H1 (cell line): ENCODE data around the gene B3GALNT1. TPM values are rescaled to one million over a fixed set of nuclear protein-coding genes. Genes with fewer than 3 reads are reported as not detected.

ENCODE experiments used
- ATF2 ChIP-seq: IDR thresholded peaks from 2 replicates; pipeline ENCODE4 v1.6.1; 2012; ENCODE audit warnings: low read length, inconsistent platforms
- BCL11A ChIP-seq, 2 experiments: IDR thresholded peaks; one replicate each; pipeline ENCODE4 v1.6.1; 2011; ENCODE audit warnings: low read depth in 2 of 2, low read length in 2 of 2, mild to moderate bottlenecking in 2 of 2
- CHD1 ChIP-seq: IDR thresholded peaks from 2 replicates; pipeline ENCODE4 v1.6.1; 2012; ENCODE audit warnings: low read depth, low read length, improper control_type of control experiment
- CTCF ChIP-seq, 3 experiments: IDR thresholded peaks; 1 replicate in 2 of 3; 2 replicates in 1 of 3; pipeline versions ENCODE4 v1.5.1 to v1.6.1; 2011; ENCODE audit warnings: low read length in 3 of 3, mild to moderate bottlenecking in 3 of 3, inconsistent platforms in 2 of 3, low read depth in 1 of 3, moderate library complexity in 1 of 3; ENCODE audit not compliant: insufficient read depth in 1 of 3; ENCODE audit errors: control extremely low read depth in 1 of 3
- HDAC2 ChIP-seq, 2 experiments: fragments of 300-600 bp in 1 of 2; sonication (generic) in 1 of 2; IDR thresholded peaks; 2 replicates each; pipeline ENCODE4 v1.6.1; 2011 to 2012; ENCODE audit warnings: low read depth in 2 of 2, low read length in 2 of 2, mild to moderate bottlenecking in 2 of 2, moderate library complexity in 2 of 2, borderline replicate concordance in 1 of 2, inconsistent platforms in 1 of 2
- KDM4A ChIP-seq: IDR thresholded peaks from one replicate; pipeline ENCODE4 v1.7.1; 2012; ENCODE audit warnings: low read depth, mild to moderate bottlenecking, moderate library complexity, low read length, inconsistent platforms; ENCODE audit not compliant: severe bottlenecking
- KDM5A ChIP-seq: fragments of 200-600 bp; IDR thresholded peaks from 2 replicates; pipeline ENCODE4 v1.7.1; 2012; ENCODE audit warnings: mild to moderate bottlenecking, low read length, inconsistent platforms, mixed read lengths
- MAX ChIP-seq: IDR thresholded peaks from 2 replicates; pipeline ENCODE4 v1.6.1; 2012; ENCODE audit warnings: inconsistent platforms
- NRF1 ChIP-seq: IDR thresholded peaks from 2 replicates; pipeline ENCODE4 v1.6.1; 2011; ENCODE audit warnings: mild to moderate bottlenecking, low read depth, low read length, improper control_type of control experiment
- RFX5 ChIP-seq: IDR thresholded peaks from 2 replicates; pipeline ENCODE4 v1.6.1; 2011; ENCODE audit warnings: low read depth, low read length, improper control_type of control experiment, borderline replicate concordance
- RNF2 ChIP-seq: fragments of 200-900, 300-1000 bp; sonication (generic); IDR thresholded peaks from 2 replicates; pipeline ENCODE4 v1.7.1; 2016; ENCODE audit warnings: borderline replicate concordance, low read depth, mild to moderate bottlenecking, antibody characterized with exemption, low read length; ENCODE audit not compliant: poor library complexity, severe bottlenecking; ENCODE audit errors: missing control alignments
- RXRA ChIP-seq: IDR thresholded peaks from 2 replicates; pipeline ENCODE4 v1.6.1; 2011; ENCODE audit warnings: low read depth, mild to moderate bottlenecking, low read length, moderate library complexity; ENCODE audit not compliant: insufficient read depth
- SIN3A ChIP-seq, 2 experiments: IDR thresholded peaks in 1 of 2; conservative IDR thresholded peaks in 1 of 2; 2 replicates each; pipeline ENCODE4 v1.6.1; 2011 to 2012; ENCODE audit warnings: low read length in 2 of 2, improper control_type of control experiment in 1 of 2, low read depth in 1 of 2, mild to moderate bottlenecking in 1 of 2
- SP2 ChIP-seq: IDR thresholded peaks from 2 replicates; pipeline ENCODE4 v1.6.1; 2012; ENCODE audit warnings: mild to moderate bottlenecking, low read length, inconsistent platforms
- TBP ChIP-seq: IDR thresholded peaks from 2 replicates; pipeline ENCODE4 v1.6.1; 2011; ENCODE audit warnings: low read depth, low read length, improper control_type of control experiment
- YY1 ChIP-seq: IDR thresholded peaks from 2 replicates; pipeline ENCODE4 v1.6.1; 2011; ENCODE audit warnings: low read depth, mild to moderate bottlenecking, low read length
- ZNF274 ChIP-seq: IDR thresholded peaks from 2 replicates; pipeline ENCODE4 v1.7.0; 2012; ENCODE audit warnings: low read length, borderline replicate concordance; ENCODE audit errors: extremely low read depth
- polyA plus RNA-seq, 7 experiments: library from polyadenylated mRNA; depleted of rRNA in 3 of 7; stranded (reverse) in 5 of 7; unstranded in 2 of 7; fragments of >200 nt in 5 of 7; fragments of 200-250 nt in 2 of 7; gene quantifications; 1 replicate in 5 of 7; 2 replicates in 1 of 7; 4 replicates in 1 of 7; pipeline versions ENCODE4 v1.2.1 to v1.2.3, GENCODE V29; 2011 to 2013; ENCODE audit warnings: missing spikeins in 2 of 7, mixed read lengths in 2 of 7
- total RNA-seq: library from RNA; stranded (reverse); fragmentation: NEBNext Ultra II Directional; extraction: Animal tissue kit (Norgen Biotek cat#: 25700); gene quantifications from 2 replicates; pipeline ENCODE4 v1.2.1, GENCODE V29; 2021

Gene B3GALNT1
- total and polyA plus RNA-seq, 2 of the 8 experiments (the other 6 are each of a cell fraction or from before 2014, with no cell fraction given) = 5.0 to 8.1 TPM

GRCh38 chr3:161104561-161105551 is at the start of gene B3GALNT1 (continued):
- TF ChIP-seq CHD1 (no peak), RFX5 (no peak), ATF2 (no peak), NRF1 (no peak), KDM4A (peak; percentile 95), CTCF (IDR thresholded peaks at IDR 0.05; ENCODE audit: control extremely low read depth in 1 of 3, insufficient read depth in 1 of 3, low read depth in 1 of 3, low read length in 3 of 3) (peak in 1 of 3 experiments; percentile 1; a peak in 1 of 4 replicates), ZNF274 (no peak), SP2 (no peak), RNF2 (peak; percentile 30), YY1 (no peak), TBP (no peak), SIN3A (conservative IDR thresholded peaks at IDR 0.05 in 1 of 2, IDR thresholded peaks at IDR 0.05 in 1 of 2; ENCODE audit: low read depth in 1 of 2, low read length in 2 of 2) (no peak), RXRA (no peak), BCL11A (IDR thresholded peaks at IDR 0.05; ENCODE audit: low read depth in 2 of 2, low read length in 2 of 2) (no peak), MAX (peak; percentile 95), HDAC2 (IDR thresholded peaks at IDR 0.05; ENCODE audit: borderline replicate concordance in 1 of 2, low read depth in 2 of 2, low read length in 2 of 2) (0 out of 4 replicates have a peak, but pooled peaks have one; percentile 50 to 62), KDM5A (no peak)
